Measurements from ENCODE around the gene COG5.

The COG5 gene

GRCh38 chr7:107321611-107322010 lies 242.1 kb downstream of the COG5 start:
- no peak for DNase-seq

DNA sequence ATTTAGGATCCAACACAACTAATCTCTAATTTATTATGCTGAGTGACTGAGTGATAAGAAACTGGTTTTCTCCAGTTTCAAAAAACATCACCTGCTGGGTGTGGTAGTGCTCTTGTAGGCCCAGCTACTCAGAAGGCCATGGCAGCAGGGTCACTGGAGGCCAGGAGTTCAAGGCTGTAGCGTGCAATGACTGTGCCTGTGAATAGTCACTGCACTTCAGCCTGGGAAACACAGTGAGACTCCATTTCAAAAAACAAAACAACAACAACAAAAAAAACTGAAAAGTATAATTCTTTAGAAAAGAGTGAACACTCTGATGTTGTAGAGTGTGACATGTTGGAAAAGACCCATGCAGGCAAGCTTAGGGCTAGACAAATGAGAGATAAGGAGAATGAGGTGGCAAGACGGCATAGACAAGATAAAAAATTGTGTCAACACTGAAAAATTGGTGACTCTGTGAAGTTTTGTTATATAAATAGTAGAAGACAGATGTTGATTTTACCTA lies 243.9 kb downstream of the COG5 start:
- DNase-seq = no peak

DNA sequence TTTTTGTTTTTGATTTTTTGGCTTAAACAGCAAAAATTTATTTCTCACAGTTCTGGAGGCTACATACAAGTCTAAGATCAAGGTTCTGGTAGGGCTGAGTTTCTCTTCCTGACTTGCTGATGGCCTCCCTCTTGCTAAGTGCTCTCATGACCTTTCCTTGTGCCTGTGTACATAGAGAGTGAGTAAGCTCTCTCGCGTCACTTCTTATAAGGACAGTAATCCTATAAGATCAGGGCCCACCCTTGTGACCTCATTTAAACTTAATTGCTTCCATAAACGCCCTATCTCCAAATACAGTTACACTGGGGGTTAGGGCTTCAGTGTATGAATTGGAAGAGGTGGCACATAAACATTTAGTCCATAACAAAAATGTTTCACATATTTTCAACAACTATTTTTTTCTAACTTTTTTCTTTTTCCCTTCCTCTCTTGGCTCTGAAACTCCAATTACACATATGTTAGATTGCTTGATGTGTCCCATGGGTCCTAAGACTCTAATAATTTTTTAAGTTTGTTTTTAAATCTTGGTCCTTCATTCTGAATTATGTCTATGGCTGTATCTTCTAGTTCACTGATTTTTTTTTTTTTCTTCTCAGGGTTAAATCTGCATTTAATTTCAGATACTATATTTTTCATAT lies 245.1 kb downstream of the COG5 start:
- no peak for DNase-seq

- DNase-seq = no peak
Measured at GRCh38 chr7:107315716-107316220, 248.0 kb downstream of the COG5 start.

GRCh38 chr7:107313355-107313754 lies 250.4 kb downstream of the COG5 start:
- DNase-seq = no peak

DNA sequence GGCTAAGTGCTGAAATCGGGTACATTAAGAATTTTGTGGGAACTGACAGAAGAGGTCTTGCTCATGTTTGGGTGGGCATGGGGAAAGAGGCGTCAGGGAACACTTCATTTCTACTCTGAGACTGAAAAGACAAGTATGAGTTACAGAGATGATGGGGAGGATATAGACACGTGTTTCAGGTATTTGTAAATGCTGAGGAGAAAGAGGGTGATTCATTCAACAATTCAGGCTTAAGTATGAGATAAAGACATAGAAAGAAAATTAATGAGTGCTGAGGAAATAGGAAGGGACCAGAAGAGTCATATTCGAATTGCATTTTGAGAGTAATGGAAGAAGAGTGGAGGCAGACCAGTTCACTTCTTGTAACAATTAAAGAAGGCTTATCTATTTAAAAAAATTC lies 251.3 kb downstream of the COG5 start:
- no peak for DNase-seq

DNA sequence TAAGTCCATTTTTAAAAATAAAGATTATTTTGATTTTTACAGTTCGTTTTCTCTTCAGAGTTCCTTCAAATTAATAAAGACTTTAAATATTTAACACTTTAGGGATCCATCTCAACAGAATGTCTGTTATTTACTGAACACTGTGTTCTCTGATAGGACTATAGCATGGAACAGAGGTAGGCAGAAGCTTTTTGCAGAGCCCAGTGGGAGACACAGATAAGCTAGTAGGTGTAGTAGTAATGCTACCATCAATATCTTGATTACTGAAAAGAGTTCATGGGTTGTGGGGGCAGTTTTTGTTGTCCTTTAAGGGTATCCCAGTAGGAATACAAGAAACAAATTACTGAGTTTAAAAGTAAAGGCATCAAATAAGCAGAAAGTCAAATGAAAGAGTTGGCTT lies 254.4 kb downstream of the COG5 start:
- DNase-seq = no peak

DNA sequence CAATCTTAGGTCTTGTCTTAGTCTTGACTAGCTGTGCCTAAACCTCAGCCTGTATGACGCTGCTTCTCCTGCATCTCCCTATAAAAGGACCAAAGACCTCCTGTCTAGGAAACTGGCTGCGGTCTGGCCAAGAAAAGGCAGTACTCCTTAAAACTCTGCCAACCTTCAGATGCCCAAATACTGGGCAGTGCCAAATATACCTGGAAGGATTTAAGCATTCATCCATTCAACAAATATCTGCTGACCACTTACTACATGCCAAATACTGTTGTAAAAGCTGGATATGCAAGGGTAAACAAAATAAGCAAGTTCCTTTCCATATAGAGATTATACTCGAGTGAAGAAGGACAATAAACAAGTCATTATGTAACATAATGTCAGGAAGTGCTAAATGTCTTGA lies 259.1 kb downstream of the COG5 start:
- DNase-seq = no peak

DNA sequence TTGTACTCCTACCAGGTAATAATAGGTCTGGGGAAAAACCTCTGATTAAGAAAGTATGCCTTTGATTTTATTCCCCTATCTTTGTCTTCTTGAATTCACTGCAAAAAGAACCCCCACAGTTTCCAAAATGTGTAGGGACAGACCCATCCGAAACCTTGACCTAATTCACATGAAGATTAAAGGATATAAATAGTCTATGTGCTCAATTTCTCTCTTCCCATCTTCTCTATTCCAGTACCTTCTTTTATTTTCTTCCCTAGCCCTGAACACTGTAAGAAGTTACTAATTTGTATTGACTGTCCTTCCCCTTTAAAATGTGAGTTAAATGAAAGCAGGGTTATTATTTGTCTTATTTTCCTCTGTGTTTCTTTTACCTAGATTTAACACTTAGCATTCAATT lies 259.7 kb downstream of the COG5 start:
- DNase-seq = no peak

GRCh38 chr7:107302250-107302847 lies 261.4 kb downstream of the COG5 start:
- no peak for DNase-seq

- DNase-seq = no peak
Measured at GRCh38 chr7:107294182-107294581, 269.5 kb downstream of the COG5 start.

- DNase-seq = no peak
Measured at GRCh38 chr7:107292591-107292990, 271.1 kb downstream of the COG5 start.

GRCh38 chr7:107291434-107291833 lies 272.3 kb downstream of the COG5 start:
- no peak for DNase-seq

DNA sequence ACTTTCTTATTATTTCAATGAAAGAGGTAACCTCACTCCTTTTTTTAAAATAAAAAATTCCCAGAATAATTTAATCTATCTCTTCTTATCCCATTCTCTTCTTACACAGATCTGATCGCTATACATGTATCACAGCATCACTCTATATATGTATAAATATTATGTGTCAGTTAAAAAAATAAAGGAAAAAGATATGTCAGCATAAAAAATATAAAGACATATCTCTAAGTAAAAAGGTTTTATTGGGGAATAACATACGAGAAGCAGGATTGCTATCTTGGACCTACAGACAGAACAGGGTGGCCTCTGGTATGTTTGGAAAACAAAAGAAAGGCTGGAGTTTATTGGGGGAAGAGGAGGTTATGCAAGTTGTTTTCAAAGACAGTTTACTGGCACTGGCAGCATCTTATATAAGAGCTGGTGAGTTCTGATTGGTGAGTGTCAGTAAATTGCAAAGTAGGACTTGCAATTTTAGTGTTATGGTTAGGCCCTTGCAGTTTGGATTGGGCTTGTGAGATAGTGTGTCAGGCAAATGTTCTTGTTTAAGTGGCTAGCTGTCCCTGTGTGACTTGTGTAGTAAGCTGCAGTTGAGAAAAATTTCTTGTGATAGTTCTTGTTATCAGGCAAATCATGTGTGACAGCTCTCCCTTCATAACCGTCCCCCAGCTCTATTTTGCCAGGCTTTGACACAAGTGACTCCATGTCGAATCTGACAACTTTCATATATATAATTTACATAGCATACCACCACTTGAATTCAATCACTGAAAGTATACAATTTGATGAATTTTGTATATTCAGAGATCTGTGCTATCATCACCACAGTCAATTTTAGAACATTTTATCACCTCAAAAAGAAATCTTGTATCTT lies 276.7 kb downstream of the COG5 start:
- DNase-seq = no peak

DNA sequence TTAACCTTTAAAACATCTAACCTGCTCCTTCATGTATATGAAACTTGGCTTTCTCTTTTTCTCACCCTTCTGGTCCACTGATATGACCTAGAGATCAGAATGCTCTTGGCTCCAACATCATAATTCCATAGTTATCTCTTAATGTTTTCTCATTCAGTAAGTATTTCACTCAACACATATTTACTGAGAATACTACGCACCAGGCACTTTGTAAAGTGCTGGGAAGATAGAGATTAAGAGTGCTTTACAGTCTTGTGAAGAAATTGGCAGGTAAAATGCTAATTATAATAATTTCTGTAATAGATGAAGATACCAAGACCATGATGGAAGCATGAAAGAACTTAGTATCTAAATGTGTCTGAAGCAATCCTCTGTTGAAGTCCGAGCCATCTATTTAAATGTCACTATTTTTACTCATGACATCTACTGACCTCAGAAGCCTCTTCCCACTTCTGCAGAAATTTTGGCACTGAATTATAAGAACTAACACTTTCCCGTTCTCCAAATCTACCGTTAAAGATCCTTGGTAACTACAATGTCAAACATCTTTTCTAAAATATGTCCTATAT lies 278.7 kb downstream of the COG5 start:
- DNase-seq = no peak

DNA sequence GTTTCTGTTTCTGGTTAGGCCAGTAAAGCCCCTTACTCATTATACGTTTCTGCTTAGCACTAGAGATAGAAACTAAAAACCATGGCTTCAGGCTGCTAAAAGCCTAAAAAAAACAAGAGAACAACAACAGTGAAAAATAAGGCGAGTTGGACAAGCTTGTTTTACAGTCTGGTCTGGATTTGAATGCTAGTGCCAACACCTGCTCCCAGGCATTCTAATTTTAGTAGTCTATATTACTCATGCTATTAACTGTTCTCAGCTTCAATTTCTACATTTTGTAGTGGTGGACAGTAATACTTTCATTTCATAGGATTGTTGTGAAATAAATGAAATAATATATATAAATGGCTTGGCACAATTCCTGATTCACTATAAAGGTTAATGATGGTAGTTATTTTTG lies 286.4 kb downstream of the COG5 start:
- DNase-seq = no peak

DNA sequence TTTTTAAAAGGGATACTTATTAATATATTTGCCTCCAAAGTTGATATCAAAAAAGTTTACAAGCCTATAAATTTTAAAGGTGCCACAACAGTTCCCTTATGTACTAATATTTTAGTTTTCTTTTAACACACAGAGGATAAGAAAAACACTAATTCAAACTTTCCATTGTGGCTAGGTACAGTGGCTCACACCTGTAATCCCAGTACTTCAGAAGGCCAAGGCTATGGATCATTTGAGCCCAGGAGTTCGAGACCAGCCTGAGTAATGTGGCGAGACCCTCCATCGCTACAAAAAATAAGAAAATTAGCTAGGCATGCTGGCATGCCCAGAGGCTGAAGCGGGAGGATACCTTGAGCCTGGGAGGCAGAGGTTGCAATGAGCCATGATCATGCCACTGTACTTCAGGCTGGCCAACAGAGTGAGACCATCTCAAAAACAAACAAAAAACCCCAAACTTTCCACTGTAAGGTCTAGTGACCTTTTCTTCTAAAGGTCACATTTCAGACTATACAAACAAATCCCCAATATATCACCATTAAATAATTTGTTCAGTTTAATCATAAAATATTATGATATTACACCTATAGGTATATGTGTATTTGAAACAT lies 287.4 kb downstream of the COG5 start:
- DNase-seq = no peak

- no peak for DNase-seq
Measured at GRCh38 chr7:107274506-107274905, 289.2 kb downstream of the COG5 start.

DNA sequence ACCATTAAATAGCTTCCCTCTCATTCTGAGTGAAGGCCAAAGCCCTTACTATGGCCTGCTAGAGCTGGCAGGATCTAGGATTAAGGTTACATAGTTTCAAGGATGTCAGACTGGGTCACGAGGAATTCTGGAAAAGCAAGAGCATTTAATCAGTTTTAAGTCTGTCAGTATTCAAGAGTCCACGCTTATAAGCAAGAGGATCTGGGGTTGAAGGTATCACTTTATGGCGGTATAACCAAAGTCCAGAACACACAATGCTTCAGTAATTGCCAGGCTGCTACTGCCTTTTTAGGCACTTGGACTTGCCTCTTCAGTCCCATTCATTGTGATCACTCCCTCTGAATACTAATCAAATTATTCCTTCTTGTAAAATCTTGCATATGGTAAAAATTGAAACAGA lies 293.9 kb downstream of the COG5 start:
- DNase-seq = no peak

- DNase-seq = no peak
Measured at GRCh38 chr7:107268594-107268993, 295.1 kb downstream of the COG5 start.

- DNase-seq = no peak
Measured at GRCh38 chr7:107267138-107267537, 296.6 kb downstream of the COG5 start.

- DNase-seq = no peak
Measured at GRCh38 chr7:107264723-107265122, 299.0 kb downstream of the COG5 start.

GRCh38 chr7:107262857-107263256 lies 300.9 kb downstream of the COG5 start:
- DNase-seq = no peak
